GM12875 (cell line): Measurements from ENCODE around the gene RBPJ.
"Not testable (repeated sequence)": the region's sequence is repeated elsewhere in the genome, so short reads cannot be mapped to it uniquely, and the experiment has no call there.

Source experiments
- H3K4me3 ChIP-seq: one replicate; pipeline ENCODE4 v1.5.1; 2011; ENCODE audit warnings: low read depth, low read length, control low read depth
- CTCF ChIP-seq: IDR thresholded peaks from 2 replicates; pipeline ENCODE4 v1.5.1; 2011; ENCODE audit warnings: low read depth, mild to moderate bottlenecking, control low read depth, inconsistent platforms, low read length, moderate library complexity, borderline replicate concordance; ENCODE audit not compliant: insufficient read depth

The RBPJ gene

GRCh38 chr4:26311633-26312032, 9.2 kb upstream of the RBPJ start:
- TF ChIP-seq CTCF: no peak
- no peak overlapping the region for H3K4me3 ChIP-seq

- H3K4me3 ChIP-seq: not testable (repeated sequence)
These were observed 5.4 kb upstream of the RBPJ start for GRCh38 chr4:26315316-26315932.

DNA sequence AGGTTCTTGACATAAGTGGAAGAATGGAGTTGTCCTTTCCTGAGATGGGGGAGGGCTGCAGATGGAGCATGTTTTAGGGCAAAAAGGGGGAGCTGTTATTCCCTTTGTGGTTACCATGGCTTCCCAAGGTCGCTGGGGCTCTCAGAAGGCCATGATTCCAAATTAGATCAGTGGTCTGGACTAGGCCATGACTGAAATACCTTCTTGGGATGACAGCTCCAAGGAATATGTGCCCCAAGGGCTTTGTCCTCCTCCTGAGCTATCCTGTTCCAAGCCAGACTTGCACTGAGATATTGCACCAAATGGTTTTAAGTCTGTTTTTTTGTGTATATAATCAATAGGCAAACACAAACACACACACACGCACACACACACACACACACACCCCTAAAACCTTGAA, 3.0 kb upstream of the RBPJ start:
- no peak overlapping the region for H3K4me3 ChIP-seq
- no peak for TF ChIP-seq CTCF

- peak overlapping the region; percentile 70 for H3K4me3 ChIP-seq
- TF ChIP-seq CTCF: no peak
These were observed 1.3 kb upstream of the RBPJ start for GRCh38 chr4:26319467-26319948.

GRCh38 chr4:26319949-26320537, 771 bp upstream of the RBPJ start:
- TF ChIP-seq CTCF: no peak
- peak overlapping the region; percentile 62 for H3K4me3 ChIP-seq

- H3K4me3 ChIP-seq: peak overlapping the region; percentile 62
- no peak for TF ChIP-seq CTCF
These were observed 783 bp downstream of the RBPJ start for GRCh38 chr4:26321373-26322221.

- no peak for TF ChIP-seq CTCF
- no peak overlapping the region for H3K4me3 ChIP-seq
These were observed 1.5 kb downstream of the RBPJ start for GRCh38 chr4:26322346-26322745.
